Keratinocyte (primary cell): ENCODE data around the gene MYL10. TPM values are rescaled to one million over a fixed set of nuclear protein-coding genes. Genes with fewer than 3 reads are reported as not detected.

Experiments
- DNase-seq: peaks from one replicate; pipeline ENCODE4 v3.0.0-alpha.2; 2011; ENCODE audit warnings: low read depth, missing footprints, low spot score
- FAIRE-seq: peaks from 2 replicates; lab custom pipeline; 2011; peaks lifted over from hg19 to GRCh38; lab: Jason Lieb, UNC
- H2AFZ ChIP-seq: 2 replicates; pipeline ENCODE4 v1.6.0; 2012; ENCODE audit warnings: low read length, control low read depth, inconsistent platforms; ENCODE audit not compliant: control insufficient read depth
- H3K27ac ChIP-seq: 2 replicates; pipeline ENCODE4 v1.5.1; 2011; ENCODE audit warnings: low read length; ENCODE audit not compliant: control insufficient read depth, insufficient read depth
- H3K27me3 ChIP-seq: 3 replicates; pipeline ENCODE4 v1.6.0; 2011; ENCODE audit warnings: low read length; ENCODE audit not compliant: control insufficient read depth, insufficient read depth; ENCODE audit errors: extremely low read depth
- H3K36me3 ChIP-seq, 2 experiments: 2 replicates in 1 of 2; 3 replicates in 1 of 2; pipeline ENCODE4 v1.5.1; 2011; ENCODE audit warnings: low read length in 2 of 2, mild to moderate bottlenecking in 1 of 2; ENCODE audit not compliant: control insufficient read depth in 2 of 2, insufficient read depth in 2 of 2; ENCODE audit errors: extremely low read depth in 1 of 2
- H3K4me1 ChIP-seq: 3 replicates; pipeline ENCODE4 v1.5.1; 2011; ENCODE audit warnings: low read length; ENCODE audit not compliant: control insufficient read depth, insufficient read depth; ENCODE audit errors: extremely low read depth
- H3K4me2 ChIP-seq: 3 replicates; pipeline ENCODE4 v1.6.0; 2011; ENCODE audit warnings: low read depth, low read length; ENCODE audit not compliant: control insufficient read depth, insufficient read depth; ENCODE audit errors: extremely low read depth
- H3K4me3 ChIP-seq, 3 experiments: fragments of 200-600 bp in 1 of 3; sonication (generic) in 1 of 3; 2 replicates in 2 of 3; 3 replicates in 1 of 3; pipeline ENCODE4 v1.5.1; 2011 to 2016; ENCODE audit warnings: low read length in 3 of 3, mild to moderate bottlenecking in 3 of 3, control low read depth in 2 of 3, inconsistent platforms in 1 of 3, low read depth in 1 of 3, mixed read lengths in 1 of 3, mixed run types in 1 of 3, moderate library complexity in 1 of 3; ENCODE audit not compliant: control insufficient read depth in 2 of 3, insufficient read depth in 2 of 3; ENCODE audit errors: extremely low read depth in 1 of 3
- H3K79me2 ChIP-seq: 2 replicates; pipeline ENCODE4 v1.6.0; 2012; ENCODE audit warnings: low read length; ENCODE audit not compliant: control insufficient read depth, insufficient read depth
- H3K9ac ChIP-seq: 3 replicates; pipeline ENCODE4 v1.6.0; 2011; ENCODE audit warnings: low read length; ENCODE audit not compliant: control insufficient read depth, insufficient read depth; ENCODE audit errors: extremely low read depth
- H3K9me1 ChIP-seq: 3 replicates; pipeline ENCODE4 v1.6.0; 2011; ENCODE audit warnings: low read length; ENCODE audit not compliant: control insufficient read depth, insufficient read depth; ENCODE audit errors: extremely low read depth
- H3K9me3 ChIP-seq: 2 replicates; pipeline ENCODE4 v1.5.1; 2012; ENCODE audit warnings: low read depth, low read length; ENCODE audit not compliant: control insufficient read depth
- H4K20me1 ChIP-seq: 3 replicates; pipeline ENCODE4 v1.6.0; 2011; ENCODE audit warnings: low read length; ENCODE audit not compliant: control insufficient read depth, insufficient read depth; ENCODE audit errors: extremely low read depth
- EZH2 ChIP-seq: IDR thresholded peaks from one replicate; pipeline ENCODE4 v1.6.1; 2012; ENCODE audit warnings: inconsistent platforms, mild to moderate bottlenecking, low read length, moderate library complexity
- dilution Hi-C: fragments of 300-500 bp; cut with MboI; formaldehyde crosslinking; loops from one replicate; pipeline ENCODE4 v1.7.0; 2020; ENCODE audit warnings: low sequenced_read_pairs; ENCODE audit not compliant: extremely low pct_ligation_motif_present
- polyA plus RNA-seq, 5 experiments: library from polyadenylated mRNA; depleted of rRNA in 3 of 5; stranded (reverse) in 3 of 5; stranded (forward) in 1 of 5; unstranded in 1 of 5; fragments of >200 nt; gene quantifications; 1 replicate in 1 of 5; 2 replicates in 3 of 5; 3 replicates in 1 of 5; pipeline versions ENCODE4 v1.2.1 to v1.2.3, GENCODE V29; 2011 to 2012; ENCODE audit warnings: missing spikeins in 2 of 5, low read depth in 1 of 5, low replicate concordance in 1 of 5
- TF ChIP-seq, protein P1 (sequence below), 3 experiments: IDR thresholded peaks in 1 of 3; conservative IDR thresholded peaks in 1 of 3; optimal IDR thresholded peaks in 1 of 3; 2 replicates in 2 of 3; 3 replicates in 1 of 3; pipeline versions ENCODE3 to v1.5.1; 2011; ENCODE audit warnings: low read length in 3 of 3, mild to moderate bottlenecking in 3 of 3, moderate library complexity in 2 of 3, control low read depth in 1 of 3, inconsistent platforms in 1 of 3; ENCODE audit not compliant: insufficient read depth in 2 of 3; ENCODE audit errors: extremely low read depth in 1 of 3

The MYL10 gene
- polyA plus RNA-seq, 1 donor (not counting 4 experiments of a cell fraction or from before 2014, with no cell fraction given): not detected

GRCh38 chr7:101594790-101595189 is 34.3 kb downstream of the MYL10 start:
- no peak overlapping the region for H3K4me2 ChIP-seq
- dilution Hi-C loops: no loop called here
- no peaks in the 10 kb centered on the region for H3K9me3 ChIP-seq
- no peaks in the 10 kb centered on the region for H3K79me2 ChIP-seq
- no peaks in the 10 kb centered on the region for H4K20me1 ChIP-seq
- no peak for TF ChIP-seq EZH2
- TF ChIP-seq, protein P1, sequence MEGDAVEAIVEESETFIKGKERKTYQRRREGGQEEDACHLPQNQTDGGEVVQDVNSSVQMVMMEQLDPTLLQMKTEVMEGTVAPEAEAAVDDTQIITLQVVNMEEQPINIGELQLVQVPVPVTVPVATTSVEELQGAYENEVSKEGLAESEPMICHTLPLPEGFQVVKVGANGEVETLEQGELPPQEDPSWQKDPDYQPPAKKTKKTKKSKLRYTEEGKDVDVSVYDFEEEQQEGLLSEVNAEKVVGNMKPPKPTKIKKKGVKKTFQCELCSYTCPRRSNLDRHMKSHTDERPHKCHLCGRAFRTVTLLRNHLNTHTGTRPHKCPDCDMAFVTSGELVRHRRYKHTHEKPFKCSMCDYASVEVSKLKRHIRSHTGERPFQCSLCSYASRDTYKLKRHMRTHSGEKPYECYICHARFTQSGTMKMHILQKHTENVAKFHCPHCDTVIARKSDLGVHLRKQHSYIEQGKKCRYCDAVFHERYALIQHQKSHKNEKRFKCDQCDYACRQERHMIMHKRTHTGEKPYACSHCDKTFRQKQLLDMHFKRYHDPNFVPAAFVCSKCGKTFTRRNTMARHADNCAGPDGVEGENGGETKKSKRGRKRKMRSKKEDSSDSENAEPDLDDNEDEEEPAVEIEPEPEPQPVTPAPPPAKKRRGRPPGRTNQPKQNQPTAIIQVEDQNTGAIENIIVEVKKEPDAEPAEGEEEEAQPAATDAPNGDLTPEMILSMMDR (optimal IDR thresholded peaks at IDR 0.05 in 1 of 3, IDR thresholded peaks at IDR 0.05 in 1 of 3, conservative IDR thresholded peaks at IDR 0.05 in 1 of 3; ENCODE audit: extremely low read depth in 1 of 3, insufficient read depth in 2 of 3, low read length in 3 of 3): no peak
- DNase-seq: no peak
- H2AFZ ChIP-seq: no peak overlapping the region
- H3K9ac ChIP-seq: no peak overlapping the region
- H3K4me3 ChIP-seq: no peak overlapping the region
- H3K4me1 ChIP-seq: no peaks in the 10 kb centered on the region
- H3K27me3 ChIP-seq: peaks cover 4% of the 10 kb centered on the region
- FAIRE-seq: no peak
- no peaks in the 10 kb centered on the region for H3K9me1 ChIP-seq
- no peak overlapping the region for H3K27ac ChIP-seq
- H3K36me3 ChIP-seq: no peaks in the 10 kb centered on the region

DNA sequence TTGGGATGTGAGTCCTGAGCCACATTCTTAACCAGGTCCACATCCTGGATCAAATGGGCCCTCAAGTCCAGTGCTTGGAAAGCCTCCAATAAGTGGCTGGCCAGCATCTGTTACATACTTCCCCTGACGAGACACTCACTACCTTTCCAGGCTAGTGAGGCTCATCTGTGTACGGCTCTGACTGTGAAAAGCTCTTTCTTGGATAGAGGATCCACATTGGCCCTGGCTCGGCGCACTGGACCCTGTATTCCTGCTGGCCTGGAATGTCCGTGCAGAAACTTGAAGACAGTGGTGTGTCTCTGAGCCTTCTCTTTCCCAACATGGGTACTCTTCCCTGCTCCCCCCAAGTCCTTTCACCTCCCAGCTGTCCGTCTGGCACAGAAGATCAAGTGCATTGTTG is 35.5 kb downstream of the MYL10 start:
- dilution Hi-C loops: no loop called here
- Histone ChIP-seq H3K9me1 (no peaks in the 10 kb centered on the region), H3K4me1 (no peaks in the 10 kb centered on the region), H3K4me3 (no peak overlapping the region), H3K36me3 (no peaks in the 10 kb centered on the region), H3K9me3 (no peaks in the 10 kb centered on the region), H3K27ac (no peak overlapping the region), H3K4me2 (no peak overlapping the region), H4K20me1 (no peaks in the 10 kb centered on the region), H2AFZ (no peak overlapping the region), H3K79me2 (no peaks in the 10 kb centered on the region), H3K27me3 (peaks cover 4% of the 10 kb centered on the region), H3K9ac (no peak overlapping the region)
- DNase-seq: no peak
- no peak for FAIRE-seq
- TF ChIP-seq EZH2: no peak

GRCh38 chr7:101591504-101591903 is 37.6 kb downstream of the MYL10 start:
- Histone ChIP-seq H3K36me3 (no peaks in the 10 kb centered on the region), H4K20me1 (no peaks in the 10 kb centered on the region), H3K27me3 (peaks cover 4% of the 10 kb centered on the region), H2AFZ (no peak overlapping the region), H3K4me2 (no peak overlapping the region), H3K9me3 (no peaks in the 10 kb centered on the region), H3K9me1 (no peaks in the 10 kb centered on the region), H3K4me1 (no peaks in the 10 kb centered on the region), H3K9ac (no peak overlapping the region), H3K27ac (no peak overlapping the region), H3K4me3 (no peak overlapping the region), H3K79me2 (no peaks in the 10 kb centered on the region)
- dilution Hi-C loops: no loop called here
- no peak for FAIRE-seq
- TF ChIP-seq, protein P1 (optimal IDR thresholded peaks at IDR 0.05 in 1 of 3, IDR thresholded peaks at IDR 0.05 in 1 of 3, conservative IDR thresholded peaks at IDR 0.05 in 1 of 3; ENCODE audit: extremely low read depth in 1 of 3, insufficient read depth in 2 of 3, low read length in 3 of 3): no peak
- TF ChIP-seq EZH2: no peak
- DNase-seq: no peak
